SH-SY5Y (cell line): Measurements from ENCODE around the gene SPSB3.

ENCODE experiments used
- GATA2 ChIP-seq: IDR thresholded peaks from 2 replicates; pipeline ENCODE4 v1.6.1; 2011; ENCODE audit warnings: mild to moderate bottlenecking, low read depth, low read length
- GATA3 ChIP-seq: IDR thresholded peaks from 2 replicates; pipeline ENCODE4 v1.6.1; 2011; ENCODE audit warnings: low read depth, mild to moderate bottlenecking, low read length, moderate library complexity

SPSB3 gene

DNA sequence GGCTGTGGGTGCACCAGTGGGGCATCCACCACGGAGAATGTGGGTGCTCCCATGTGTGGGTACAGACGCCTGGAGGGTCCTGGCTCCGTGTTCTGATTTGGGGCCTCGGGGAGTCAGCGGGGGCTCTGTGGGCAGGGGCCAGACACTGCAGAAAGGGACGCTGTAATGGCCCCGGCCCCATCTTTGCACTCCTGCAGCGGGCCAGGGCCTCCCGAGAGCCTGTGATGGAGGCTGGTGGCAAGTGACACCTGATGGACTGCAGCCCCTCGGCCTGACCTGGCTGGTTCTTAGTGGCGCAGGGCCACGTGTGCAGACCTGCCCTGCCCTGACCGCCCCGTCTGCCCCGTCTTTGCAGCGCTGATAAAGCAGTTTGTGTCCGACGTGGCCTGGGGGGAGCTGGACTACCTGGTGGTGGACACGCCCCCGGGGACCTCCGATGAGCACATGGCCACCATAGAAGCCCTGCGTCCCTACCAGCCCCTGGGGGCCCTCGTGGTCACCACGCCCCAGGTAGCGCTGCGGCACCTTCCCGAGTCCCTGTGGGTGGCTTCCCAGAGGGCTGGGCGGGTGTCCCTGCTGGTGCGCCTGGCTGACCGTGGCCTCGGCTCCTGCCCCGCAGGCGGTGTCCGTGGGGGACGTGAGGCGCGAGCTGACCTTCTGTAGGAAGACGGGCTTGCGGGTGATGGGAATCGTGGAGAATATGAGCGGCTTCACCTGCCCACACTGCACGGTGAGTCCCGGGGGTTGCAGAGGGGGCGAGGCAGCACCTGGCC is 5.1 kb upstream of the SPSB3 start:
- TF ChIP-seq GATA3, result no peak
- TF ChIP-seq GATA2, result no peak

DNA sequence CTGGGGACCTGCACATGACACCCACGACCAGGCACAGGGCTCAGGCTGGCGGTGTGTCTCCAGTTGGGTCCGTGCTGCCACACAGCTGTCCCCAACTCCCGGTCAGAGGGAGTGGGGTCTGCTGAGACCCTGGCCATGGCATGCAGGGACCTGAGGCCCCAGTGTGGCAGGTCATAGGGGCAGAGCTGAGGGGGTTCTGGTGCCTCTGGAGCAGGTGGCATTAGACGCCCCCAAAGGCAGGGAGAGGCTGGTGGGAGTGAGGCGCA is 4.6 kb upstream of the SPSB3 start:
- TF ChIP-seq GATA2 (no peak), GATA3 (no peak)

DNA sequence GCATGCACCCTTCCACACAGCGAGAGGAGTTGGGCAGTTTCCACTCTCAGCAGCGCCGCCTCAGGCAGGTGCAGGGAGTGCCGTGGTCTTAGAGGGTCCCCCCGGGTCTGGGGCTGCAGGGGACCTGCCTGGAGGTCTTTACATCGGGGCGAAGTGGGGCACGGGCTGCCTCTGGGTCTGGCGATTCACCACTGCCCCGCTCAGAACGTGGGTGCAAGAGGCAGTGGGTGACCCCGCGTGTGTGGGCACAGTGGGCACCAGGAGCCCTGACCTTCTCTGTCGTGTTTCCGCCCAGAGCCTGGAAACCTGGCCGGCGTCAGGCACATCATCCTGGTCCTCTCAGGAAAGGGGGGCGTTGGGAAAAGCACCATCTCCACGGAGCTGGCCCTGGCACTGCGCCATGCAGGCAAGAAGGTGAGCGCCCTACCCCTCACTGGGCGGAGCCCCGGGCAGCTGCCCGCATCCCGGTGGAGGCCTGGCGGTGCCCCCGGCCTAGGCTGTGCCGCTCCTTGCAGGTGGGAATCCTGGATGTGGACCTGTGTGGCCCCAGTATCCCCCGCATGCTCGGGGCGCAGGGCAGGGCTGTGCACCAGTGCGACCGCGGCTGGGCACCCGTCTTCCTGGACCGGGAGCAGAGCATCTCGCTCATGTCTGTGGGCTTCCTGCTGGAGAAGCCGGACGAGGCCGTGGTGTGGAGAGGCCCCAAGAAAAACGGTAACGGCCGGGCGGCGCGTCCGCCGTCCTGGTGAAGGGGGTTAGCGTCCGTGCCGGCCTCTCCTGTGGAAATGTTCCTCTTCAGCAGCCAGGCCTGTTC is 4.1 kb upstream of the SPSB3 start:
- TF ChIP-seq GATA3 (no peak), GATA2 (no peak)

DNA sequence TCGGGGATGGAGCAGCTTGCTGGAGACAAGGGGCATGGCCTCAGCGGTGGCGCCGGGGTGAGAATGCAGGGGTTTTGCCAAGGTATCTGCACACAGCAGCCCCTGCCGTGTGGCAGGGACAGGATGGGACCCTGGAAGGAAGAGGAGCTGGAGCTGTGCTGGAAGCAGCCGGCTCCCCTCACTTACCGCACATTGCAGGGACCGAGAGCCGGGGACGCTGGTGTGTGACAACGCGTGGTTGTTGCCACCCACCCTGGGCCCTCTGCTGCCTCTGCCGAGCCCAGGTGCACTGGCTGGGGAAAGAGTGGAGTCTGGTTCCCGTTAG is 3.4 kb upstream of the SPSB3 start:
- no peak for TF ChIP-seq GATA2
- no peak for TF ChIP-seq GATA3

DNA sequence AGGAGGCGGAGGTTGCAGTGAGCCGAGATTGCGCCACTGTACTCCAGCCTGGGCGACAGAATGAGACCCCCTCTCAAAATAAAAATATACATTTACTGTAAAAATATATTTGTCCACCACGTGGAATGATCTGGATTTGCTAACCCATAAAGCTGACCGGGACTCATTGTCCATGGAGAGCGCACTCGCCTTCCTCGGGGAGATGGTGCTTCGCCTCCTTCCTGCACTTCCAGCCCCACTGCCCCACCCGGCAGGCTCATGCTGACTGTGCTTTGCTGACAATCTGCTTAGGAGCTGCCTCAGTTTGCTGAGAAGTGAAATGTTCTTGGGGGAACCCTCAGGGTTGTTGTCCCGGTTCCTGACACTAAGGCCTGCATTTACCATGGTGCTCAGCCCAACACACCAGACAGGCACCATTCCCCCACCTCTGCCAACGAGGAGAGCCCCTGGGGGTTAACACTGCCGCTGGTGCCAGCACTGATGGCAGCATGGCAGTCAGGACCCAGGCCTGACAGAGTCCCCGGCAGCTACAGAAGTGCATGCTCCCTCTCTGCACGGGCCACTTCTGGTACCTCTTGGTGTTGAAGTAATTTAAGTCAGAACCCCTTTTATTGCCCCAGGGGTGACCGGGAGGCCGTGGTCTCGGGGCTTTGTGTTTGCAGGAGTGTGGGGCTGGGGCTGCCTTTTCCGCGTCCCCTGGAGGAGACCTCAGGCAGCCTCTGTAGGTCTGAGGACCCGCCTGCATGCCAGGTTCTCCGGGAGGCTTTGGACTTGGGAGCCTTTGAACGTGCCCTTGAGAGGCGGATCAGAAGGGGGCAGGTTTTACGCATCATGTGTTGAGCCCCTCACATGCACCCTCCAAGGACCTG is 2.8 kb upstream of the SPSB3 start:
- TF ChIP-seq GATA3 (no peak), GATA2 (no peak)

DNA sequence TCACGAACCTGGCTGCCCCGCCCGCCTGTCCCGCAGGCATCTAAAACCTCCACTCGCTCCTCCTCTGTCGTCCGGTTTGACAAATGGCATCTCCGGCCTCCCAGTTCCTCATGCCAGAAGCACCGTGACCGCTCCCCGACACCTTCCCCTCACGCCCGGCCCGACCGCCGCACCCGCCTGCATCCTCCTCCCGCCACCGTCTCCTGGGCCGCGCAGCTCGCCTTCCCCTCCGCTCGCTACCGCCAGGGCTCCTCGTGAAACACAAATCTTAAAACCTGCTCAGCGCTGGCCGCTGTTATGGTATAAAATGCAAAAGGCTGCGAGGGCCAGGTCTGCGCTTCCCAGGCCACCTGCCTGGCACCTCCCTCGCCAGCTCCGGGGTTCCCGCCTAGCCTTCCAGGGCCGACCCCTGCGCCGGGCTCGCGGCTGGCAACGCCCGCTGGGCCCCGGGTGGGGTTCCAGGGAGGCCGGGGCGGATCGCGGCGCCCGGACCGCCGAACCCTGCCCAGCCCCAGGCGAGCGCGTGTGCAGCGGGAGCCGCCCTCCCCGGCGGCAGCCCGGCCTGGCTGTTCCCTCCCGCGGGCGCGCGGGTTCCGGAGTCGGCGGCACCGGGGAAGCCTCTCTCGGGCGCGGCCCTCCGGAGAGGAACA is 488 bp downstream of the SPSB3 start:
- TF ChIP-seq GATA2 (no peak), GATA3 (no peak)

DNA sequence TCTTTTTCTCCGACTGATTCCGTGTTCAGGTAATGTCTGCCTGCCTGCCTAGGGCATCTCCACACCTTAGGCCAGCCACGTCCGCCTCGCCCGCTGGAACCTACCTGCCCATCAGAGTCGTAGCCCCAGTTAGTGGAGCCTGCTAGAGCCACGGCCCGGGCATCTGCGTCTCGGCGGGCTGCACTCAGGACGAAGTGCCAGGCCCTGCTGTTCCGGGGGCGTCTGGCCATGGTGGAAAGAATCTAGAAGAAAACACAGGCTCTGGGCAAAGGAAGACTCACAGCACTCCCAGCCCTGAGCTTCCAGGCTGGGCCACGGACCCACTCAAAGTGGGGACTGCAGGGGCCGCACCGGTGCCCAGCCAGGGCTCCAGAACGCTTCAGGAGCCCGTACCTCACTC is 1.1 kb downstream of the SPSB3 start:
- TF ChIP-seq GATA2 (no peak), GATA3 (no peak)

DNA sequence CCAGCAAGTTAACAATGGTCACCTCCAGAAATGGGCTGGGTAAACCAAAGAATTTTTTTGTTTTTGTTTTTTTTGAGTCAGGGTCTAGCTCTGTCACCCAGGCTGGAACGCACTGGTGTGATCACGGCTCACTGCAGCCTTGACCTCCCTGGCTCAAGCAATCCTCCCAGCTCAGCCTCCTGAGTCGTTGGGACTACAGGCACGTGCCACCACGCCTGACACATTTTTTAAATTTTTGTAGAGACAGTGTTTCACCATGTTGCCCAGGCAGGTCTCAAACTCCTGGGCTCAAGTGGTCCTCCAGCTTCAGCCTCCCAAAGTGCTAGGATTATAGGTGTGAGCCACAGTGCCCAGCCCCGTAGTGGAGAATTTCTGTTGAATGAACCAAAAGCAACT is 1.7 kb downstream of the SPSB3 start:
- TF ChIP-seq GATA2, result no peak
- no peak for TF ChIP-seq GATA3

DNA sequence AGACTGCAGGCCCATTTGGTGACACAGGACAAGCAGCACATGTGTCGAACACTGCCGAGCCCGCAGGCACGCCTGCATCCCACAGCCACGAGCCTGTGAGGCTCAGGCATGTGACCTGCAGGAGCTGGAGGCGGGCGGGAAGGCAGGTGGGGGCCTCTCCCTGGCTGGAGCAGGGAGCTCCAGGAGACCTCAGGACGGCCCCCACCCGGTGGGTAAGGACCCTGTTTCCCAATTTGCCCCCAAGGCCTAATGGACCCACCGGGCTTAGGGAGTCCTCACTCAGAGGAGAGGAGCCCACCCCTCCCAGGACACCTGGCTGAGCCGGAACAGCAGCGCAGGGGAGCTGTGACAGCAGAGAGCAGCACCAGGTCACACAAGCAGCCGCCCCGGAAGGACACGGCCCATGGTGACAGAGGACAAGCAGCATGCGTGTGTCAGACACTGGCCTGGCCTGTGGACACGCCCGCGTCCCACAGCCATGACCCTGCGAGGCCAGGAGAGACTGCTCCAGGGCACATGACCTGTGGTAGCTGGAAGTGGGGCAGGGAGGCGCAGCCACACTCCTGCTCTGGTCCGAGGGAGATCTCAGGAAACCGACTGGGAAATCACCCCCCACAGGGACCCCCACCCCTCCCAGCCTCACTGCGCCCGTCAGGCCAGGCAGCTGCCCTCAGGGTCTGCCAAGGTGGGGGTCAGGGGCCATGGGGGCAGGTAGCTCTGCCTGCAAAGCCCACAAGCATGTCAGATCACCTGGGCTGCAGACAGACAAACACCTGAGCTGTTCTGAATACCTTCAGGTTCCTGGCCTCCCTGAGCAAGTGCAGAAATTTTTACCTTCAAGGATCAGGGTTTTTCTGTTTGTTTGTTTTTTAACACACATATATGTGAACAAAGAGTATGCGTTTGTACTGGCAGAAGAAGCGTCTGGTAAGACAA is 2.4 kb downstream of the SPSB3 start:
- TF ChIP-seq GATA2 (no peak), GATA3 (no peak)

DNA sequence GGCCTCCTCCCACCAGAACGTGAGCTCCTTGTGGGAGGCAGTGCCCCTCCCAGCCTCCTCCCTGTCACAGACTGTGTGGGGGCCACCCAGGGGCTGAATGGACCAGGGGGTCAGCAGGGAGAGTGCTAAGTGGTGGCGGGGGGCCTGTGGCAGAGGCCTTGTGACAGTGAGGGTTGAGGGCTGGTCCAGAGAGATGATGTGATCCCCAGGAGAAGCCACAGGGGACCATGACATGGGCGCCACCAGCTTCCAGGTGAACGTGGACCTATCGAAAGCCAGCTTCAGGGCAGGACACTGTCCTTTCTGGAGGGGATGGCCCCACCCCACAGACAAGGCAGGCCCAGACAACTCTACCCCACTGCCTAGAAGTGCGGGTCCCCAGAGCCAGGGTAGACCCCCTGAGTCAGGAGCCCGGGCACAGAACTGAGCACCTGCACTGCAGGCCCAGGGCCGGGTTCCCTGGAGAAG is 3.1 kb downstream of the SPSB3 start:
- TF ChIP-seq GATA3 (no peak), GATA2 (no peak)

DNA sequence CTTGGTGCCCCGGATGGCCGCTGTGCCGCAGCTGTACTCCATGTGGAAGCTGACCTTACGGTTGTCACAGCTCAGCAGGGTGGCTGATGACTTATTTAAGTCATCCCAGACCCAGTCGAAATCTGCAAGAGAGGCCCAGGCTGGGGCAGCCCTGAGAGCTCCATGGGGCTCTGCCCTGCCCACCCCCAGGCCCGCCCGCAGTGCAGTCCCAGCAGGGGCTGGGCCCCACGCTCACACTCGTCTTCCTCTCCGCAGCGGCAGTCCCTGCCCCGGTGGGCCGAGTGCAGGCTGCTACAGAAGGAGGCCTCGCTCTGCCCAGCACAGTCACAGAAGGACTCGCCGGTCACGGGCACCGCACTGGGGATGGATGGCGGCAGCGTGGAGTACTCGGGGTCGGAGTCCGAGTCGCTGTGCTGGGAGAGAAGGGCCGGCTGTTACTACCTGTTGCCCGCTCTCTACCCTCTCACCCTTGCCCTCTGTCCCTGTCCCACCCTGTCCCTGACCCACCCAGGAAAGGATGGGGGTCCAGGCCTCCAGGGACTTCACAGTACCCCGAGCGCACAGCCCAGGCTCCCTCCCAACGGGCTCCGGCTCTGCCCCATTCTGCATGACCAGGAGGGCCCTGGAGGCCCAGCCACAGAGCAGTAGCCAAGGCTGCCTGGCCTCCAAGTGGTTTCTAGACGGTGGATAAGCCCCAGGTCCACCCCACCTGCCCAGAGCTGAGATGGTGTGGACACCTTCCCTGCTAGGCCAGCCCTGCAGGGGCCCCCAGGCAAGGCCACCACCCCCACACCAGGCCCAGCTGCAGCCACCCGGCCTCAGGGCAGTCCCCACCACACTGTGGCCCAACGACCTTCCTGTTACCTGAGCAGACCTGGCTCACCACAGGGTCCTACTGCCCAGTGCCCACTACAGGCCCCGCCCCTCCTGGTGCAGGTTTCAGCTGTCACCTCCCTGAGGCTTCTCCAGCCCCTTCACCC is 3.9 kb downstream of the SPSB3 start:
- TF ChIP-seq GATA3 (no peak), GATA2 (no peak)

DNA sequence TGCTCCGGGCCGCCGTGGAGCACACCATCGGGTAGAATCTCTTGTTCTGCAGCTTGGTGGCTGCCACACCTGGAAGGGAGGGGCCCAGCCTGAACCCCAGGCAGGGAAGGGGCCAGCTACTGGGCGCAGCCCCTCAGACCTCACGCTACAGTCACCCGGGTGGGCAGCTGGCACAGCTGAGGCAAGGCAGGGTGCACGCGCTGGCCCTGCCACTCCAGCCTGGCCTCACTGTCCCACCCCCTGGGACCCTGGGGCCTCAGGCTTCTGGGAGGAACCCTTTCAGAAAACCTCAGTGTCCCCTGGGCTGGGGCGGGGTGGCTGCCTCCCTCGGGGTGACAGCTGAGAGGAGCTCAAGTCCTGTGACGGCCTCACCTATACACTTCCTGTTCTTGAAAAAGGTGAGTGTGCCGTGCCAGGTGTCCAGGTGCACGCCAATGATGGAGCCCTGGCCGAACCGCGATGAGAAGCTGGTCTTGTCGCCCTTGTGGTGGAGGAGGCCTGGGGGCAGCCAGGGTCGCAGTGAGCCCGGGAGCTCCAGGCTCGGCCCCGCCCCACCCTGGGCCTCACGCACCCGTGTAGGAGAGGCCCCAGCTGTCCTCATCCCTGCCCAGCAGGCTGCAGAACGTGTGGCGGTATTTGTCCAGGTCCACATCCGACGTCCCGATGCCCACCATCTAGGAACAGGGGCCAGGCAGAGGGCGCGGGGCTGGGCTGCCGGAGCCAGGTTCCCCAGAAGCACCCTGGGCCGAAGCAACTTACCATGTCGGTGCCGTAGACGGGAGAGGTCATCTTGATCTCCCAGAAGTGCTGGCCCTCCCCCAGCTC is 4.8 kb downstream of the SPSB3 start:
- TF ChIP-seq GATA3 (no peak), GATA2 (no peak)
